CD4-positive, alpha-beta T cell treated with Interleukin-15 for 1 hour (primary cell): ENCODE data around the gene PIGR.

Experiments used
- DNase-seq: peaks from one replicate; pipeline ENCODE4 v3.0.0-alpha.2; 2020

The PIGR gene

GRCh38 chr1:206946261-206946660, at the start of gene PIGR:
Gene PIGR (minus strand): TSS chr1:206946466. CDS start chr1:206940531, 5,935 bp downstream.
- no peak for DNase-seq

- DNase-seq = no peak
Observed at GRCh38 chr1:206992790-206993189, 46.5 kb upstream of the PIGR start.

GRCh38 chr1:206987873-206988272, 41.6 kb upstream of the PIGR start:
- no peak for DNase-seq

GRCh38 chr1:206986885-206987284, 40.6 kb upstream of the PIGR start:
- DNase-seq = no peak

- DNase-seq = no peak
Observed at GRCh38 chr1:206986402-206986801, 40.1 kb upstream of the PIGR start.

- no peak for DNase-seq
Observed at GRCh38 chr1:206985162-206985749, 39.0 kb upstream of the PIGR start.

GRCh38 chr1:206982216-206982615, 36.0 kb upstream of the PIGR start:
- peak; percentile 65 for DNase-seq

GRCh38 chr1:206979379-206980043, 33.2 kb upstream of the PIGR start:
- no peak for DNase-seq

- no peak for DNase-seq
Observed at GRCh38 chr1:206978259-206978658, 32.0 kb upstream of the PIGR start.

GRCh38 chr1:206975306-206975705, 29.0 kb upstream of the PIGR start:
- DNase-seq = no peak

GRCh38 chr1:206974140-206974539, 27.9 kb upstream of the PIGR start:
- DNase-seq = no peak

GRCh38 chr1:206972728-206973127, 26.5 kb upstream of the PIGR start:
- no peak for DNase-seq

- DNase-seq = no peak
Observed at GRCh38 chr1:206971029-206971655, 24.9 kb upstream of the PIGR start.

GRCh38 chr1:206970446-206970845, 24.2 kb upstream of the PIGR start, which contains the start of gene FCAMR:
Gene FCAMR (minus strand): TSS chr1:206970460. CDS start chr1:206970125, 335 bp downstream.
- no peak for DNase-seq

- no peak for DNase-seq
Observed at GRCh38 chr1:206969090-206969489, 22.8 kb upstream of the PIGR start.

- DNase-seq = no peak
Observed at GRCh38 chr1:206967096-206967849, 21.0 kb upstream of the PIGR start.

GRCh38 chr1:206965781-206966180, 19.5 kb upstream of the PIGR start:
- no peak for DNase-seq

- DNase-seq = no peak
Observed at GRCh38 chr1:206963740-206964139, 17.5 kb upstream of the PIGR start.

- no peak for DNase-seq
Observed at GRCh38 chr1:206963119-206963712, 16.9 kb upstream of the PIGR start.

GRCh38 chr1:206962272-206962671, 16.0 kb upstream of the PIGR start:
- DNase-seq = no peak

GRCh38 chr1:206961668-206962067, 15.4 kb upstream of the PIGR start:
- no peak for DNase-seq

- DNase-seq = no peak
Observed at GRCh38 chr1:206960676-206961386, 14.6 kb upstream of the PIGR start.
